Activated T-helper 17 cell treated with anti-CD3 and anti-CD28 coated beads, Interleukin-2, amount 50 U/mL, for 72 hours (primary cell): Measurements from ENCODE around the gene TAS2R5. TPM values are rescaled to one million over a fixed set of nuclear protein-coding genes. Genes with fewer than 3 reads are reported as not detected.

Source experiments
- ATAC-seq: fragments of 150-1000 bp; cut with Tn5 transposase; replicated peaks from 2 replicates; pipeline ENCODE4 v1.10.0; 2021; ENCODE audit warnings: mild to moderate bottlenecking, moderate library complexity
- H3K27ac Mint-ChIP-seq: one replicate; pipeline ENCODE4 v1.8.0; 2022; ENCODE audit warnings: mixed read lengths
- H3K27me3 Mint-ChIP-seq: one replicate; pipeline ENCODE4 v1.8.0; 2022; ENCODE audit warnings: mixed read lengths
- H3K36me3 Mint-ChIP-seq: one replicate; pipeline ENCODE4 v1.8.0; 2022; ENCODE audit warnings: low read depth, mild to moderate bottlenecking, mixed read lengths
- H3K4me1 Mint-ChIP-seq: one replicate; pipeline ENCODE4 v1.8.0; 2022; ENCODE audit warnings: mixed read lengths
- H3K4me3 Mint-ChIP-seq: one replicate; pipeline ENCODE4 v1.8.0; 2022; ENCODE audit warnings: mild to moderate bottlenecking, mixed read lengths
- H3K9me3 Mint-ChIP-seq: one replicate; pipeline ENCODE4 v1.8.0; 2022; ENCODE audit warnings: mixed read lengths
- total RNA-seq, 2 donors: library from RNA; stranded (reverse); gene quantifications; one replicate each; pipeline ENCODE4 v1.2.3, GENCODE V29; 2022

Gene TAS2R5
- total RNA-seq, 2 donors from 2014 or later: 1.1 to 2.4 TPM

DNA sequence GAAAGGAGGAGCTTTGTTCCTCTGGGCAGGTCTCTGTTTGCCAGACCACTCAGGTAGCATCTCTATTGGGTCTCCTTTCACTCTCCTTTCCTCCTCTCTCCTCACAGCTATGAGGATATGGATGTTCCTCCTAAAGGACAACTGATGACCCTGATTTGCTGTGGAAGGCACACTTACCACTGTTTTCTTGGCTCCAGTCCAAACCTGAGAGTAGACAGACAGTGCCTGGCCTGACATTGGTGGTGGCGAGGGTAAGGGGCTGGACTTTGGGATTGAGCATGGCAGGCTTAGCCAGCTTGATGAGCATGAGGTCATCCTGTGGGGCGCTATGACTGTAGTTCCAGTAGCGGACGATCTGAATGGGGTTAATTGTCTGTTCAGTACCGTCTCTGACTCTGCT is 47.7 kb downstream of the TAS2R5 start:
- no peaks in the 10 kb centered on the region for H3K27me3 Mint-ChIP-seq
- H3K36me3 Mint-ChIP-seq: no peaks in the 10 kb centered on the region
- H3K9me3 Mint-ChIP-seq: no peaks in the 10 kb centered on the region
- no peaks in the 10 kb centered on the region for H3K4me1 Mint-ChIP-seq
- no peak overlapping the region for H3K27ac Mint-ChIP-seq
- no peak overlapping the region for H3K4me3 Mint-ChIP-seq
- no peak for ATAC-seq

DNA sequence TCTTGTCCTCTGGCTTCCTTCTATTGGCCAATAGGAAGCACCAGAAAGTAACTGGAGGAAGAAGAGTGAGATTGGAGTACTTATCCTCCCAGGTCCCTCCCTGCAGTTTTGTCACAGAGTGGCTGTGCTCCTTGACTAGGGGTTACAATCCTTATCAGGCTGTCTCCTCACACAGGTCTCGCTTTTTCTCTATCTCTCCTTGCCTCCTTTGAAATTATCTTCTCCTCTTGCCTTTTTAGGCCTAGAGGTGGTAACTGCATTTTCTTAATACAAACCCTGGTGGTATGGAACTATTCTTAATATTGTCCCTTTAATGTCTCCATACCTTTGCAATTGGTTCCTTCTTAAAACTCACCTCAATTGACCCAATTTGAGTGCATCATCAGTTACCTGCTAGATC is 48.6 kb downstream of the TAS2R5 start:
- ATAC-seq: no peak
- H3K27ac Mint-ChIP-seq: no peak overlapping the region
- H3K36me3 Mint-ChIP-seq: no peaks in the 10 kb centered on the region
- no peak overlapping the region for H3K4me3 Mint-ChIP-seq
- H3K9me3 Mint-ChIP-seq: no peaks in the 10 kb centered on the region
- H3K4me1 Mint-ChIP-seq: no peaks in the 10 kb centered on the region
- no peaks in the 10 kb centered on the region for H3K27me3 Mint-ChIP-seq

DNA sequence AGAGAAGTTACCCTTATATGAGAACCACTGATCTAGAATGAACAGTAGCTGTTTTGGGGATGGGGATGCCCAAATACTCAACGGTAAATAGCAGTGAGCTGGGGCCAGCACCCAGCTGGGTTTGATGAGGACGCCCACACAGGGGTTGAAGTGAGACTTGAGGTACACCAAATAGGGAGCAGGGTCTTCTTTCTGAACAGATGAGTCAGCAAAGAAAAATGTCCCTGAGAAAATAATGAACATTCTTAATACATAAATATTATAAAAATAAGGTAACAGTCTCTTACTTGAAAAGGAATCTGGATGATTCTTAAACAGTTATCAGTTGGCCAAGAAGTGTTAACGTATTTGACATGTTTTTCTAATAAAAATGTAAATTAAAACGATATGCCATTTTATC is 49.2 kb downstream of the TAS2R5 start:
- Mint-ChIP-seq H3K9me3 (no peaks in the 10 kb centered on the region), H3K27me3 (no peaks in the 10 kb centered on the region), H3K4me1 (no peaks in the 10 kb centered on the region), H3K27ac (no peak overlapping the region), H3K36me3 (no peaks in the 10 kb centered on the region), H3K4me3 (no peak overlapping the region)
- no peak for ATAC-seq

DNA sequence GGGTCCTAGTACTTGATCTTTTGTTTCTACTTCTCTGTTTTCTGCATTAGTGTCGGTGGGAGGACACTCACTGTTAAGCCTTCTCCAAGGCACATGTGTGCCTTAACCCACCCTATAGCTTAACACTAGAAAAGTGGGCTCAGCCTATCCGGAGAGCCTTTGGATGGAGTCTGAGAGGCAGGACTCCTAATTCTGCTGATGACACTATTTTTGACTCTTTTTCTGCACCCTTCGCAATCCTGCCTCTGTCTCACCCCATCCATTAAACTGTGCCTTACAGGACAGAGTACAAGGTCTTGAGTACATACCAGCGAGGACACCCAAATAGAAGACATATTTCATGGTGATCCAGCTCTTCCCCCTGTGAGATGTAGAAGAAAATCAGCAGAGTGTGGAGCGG is 50.7 kb downstream of the TAS2R5 start:
- H3K4me3 Mint-ChIP-seq: no peak overlapping the region
- no peaks in the 10 kb centered on the region for H3K36me3 Mint-ChIP-seq
- no peak for ATAC-seq
- no peaks in the 10 kb centered on the region for H3K27me3 Mint-ChIP-seq
- H3K4me1 Mint-ChIP-seq: no peaks in the 10 kb centered on the region
- H3K27ac Mint-ChIP-seq: no peak overlapping the region
- no peaks in the 10 kb centered on the region for H3K9me3 Mint-ChIP-seq

Other genes with a start within 250 kb of the TAS2R5 start
- 10 to 100 TPM; 32.7 to 33.9 TPM for gene AGK, start 238.8 kb upstream of the TAS2R5 start, total RNA-seq
- 10 to 100 TPM; 19.5 to 36.1 TPM for gene DENND11, start 88.1 kb upstream of the TAS2R5 start, total RNA-seq
- gene WEE2, start 81.9 kb upstream of the TAS2R5 start, total RNA-seq: under 1 TPM in 1 of 2 donors, not detected in 1; 0.13 TPM
- 100 to 1,000 TPM; 139 to 213 TPM for gene SSBP1, start 51.9 kb upstream of the TAS2R5 start, total RNA-seq
- 1 to 10 TPM; 1.4 to 3.8 TPM for gene TAS2R3, start 26.1 kb upstream of the TAS2R5 start, total RNA-seq
- gene TAS2R4, start 13.5 kb upstream of the TAS2R5 start, total RNA-seq: 1 to 10 TPM; 1.3 to 2.8 TPM
- not detected for gene PRSS37, start 51.3 kb downstream of the TAS2R5 start, total RNA-seq
- gene OR9A4, start 126.2 kb downstream of the TAS2R5 start, total RNA-seq: under 1 TPM in 1 of 2 donors, not detected in 1; 0.58 TPM
- not detected for gene CLEC5A, start 156.8 kb downstream of the TAS2R5 start, total RNA-seq
- gene TAS2R38, start 183.6 kb downstream of the TAS2R5 start, total RNA-seq: not detected
- 1 to 10 TPM in 1 of 2 donors, under 1 TPM in 1; 0.06 to 1.4 TPM for gene MGAM, start 205.7 kb downstream of the TAS2R5 start, total RNA-seq